Posterior vena cava (tissue), 2 donors: ENCODE measurements around the gene TNFAIP3. TPM values are rescaled to one million over a fixed set of nuclear protein-coding genes. Genes with fewer than 3 reads are reported as not detected.
A peak's percentile ranks its signal among the peaks of the same experiment; 100 is the strongest.
"Not testable (repeated sequence)": the region's sequence is repeated elsewhere in the genome, so short reads cannot be mapped to it uniquely, and the experiment has no call there.

Experiments
- DNase-seq: peaks from one replicate; pipeline ENCODE4 v3.0.0-alpha.2; 2020; ENCODE audit warnings: low spot score
- intact Hi-C, 2 donors: fragments of 100-400 bp; cut with DNase I; formaldehyde crosslinking; loops; one replicate each; pipeline versions ENCODE4 v1.14.1 to v1.14.2; 2022 to 2023
- total RNA-seq, 2 donors: library from RNA; stranded (reverse); fragmentation: NEBNext Ultra II Directional; extraction: Animal tissue kit (Norgen Biotek cat#: 25700); gene quantifications; one replicate each; pipeline ENCODE4 v1.2.1, GENCODE V29; 2021
- donor health status: DM: yes; HTN: yes; CAD: no.
- donor health status: DM: yes; HTN: yes; CAD: no.

TNFAIP3 gene
- total RNA-seq, 2 donors from 2014 or later = 19.0 to 28.6 TPM

DNA sequence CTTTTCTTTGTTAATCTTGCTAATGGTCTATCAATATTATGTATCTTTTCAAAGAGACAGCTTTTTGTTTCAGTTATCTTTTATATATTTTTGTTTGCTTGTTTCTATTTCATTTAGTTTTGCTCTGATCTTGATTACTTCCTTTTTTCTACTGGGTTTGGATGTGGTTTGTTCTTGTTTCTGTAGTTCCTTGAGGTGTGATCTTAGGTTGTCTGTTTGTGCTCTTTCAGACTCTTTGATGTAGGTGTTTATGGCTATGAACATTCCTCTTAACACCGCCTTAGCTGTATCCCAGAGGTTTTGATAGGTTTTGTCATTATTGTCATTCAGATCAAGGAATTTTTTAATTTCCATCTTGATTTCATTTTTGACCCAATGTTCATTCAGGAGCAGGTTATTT lies 26.8 kb upstream of the TNFAIP3 start:
- DNase-seq = no peak
- intact Hi-C loops = no loop called here

GRCh38 chr6:137843211-137843610 lies 23.8 kb upstream of the TNFAIP3 start:
- intact Hi-C loops = no loop called here
- no peak for DNase-seq

DNA sequence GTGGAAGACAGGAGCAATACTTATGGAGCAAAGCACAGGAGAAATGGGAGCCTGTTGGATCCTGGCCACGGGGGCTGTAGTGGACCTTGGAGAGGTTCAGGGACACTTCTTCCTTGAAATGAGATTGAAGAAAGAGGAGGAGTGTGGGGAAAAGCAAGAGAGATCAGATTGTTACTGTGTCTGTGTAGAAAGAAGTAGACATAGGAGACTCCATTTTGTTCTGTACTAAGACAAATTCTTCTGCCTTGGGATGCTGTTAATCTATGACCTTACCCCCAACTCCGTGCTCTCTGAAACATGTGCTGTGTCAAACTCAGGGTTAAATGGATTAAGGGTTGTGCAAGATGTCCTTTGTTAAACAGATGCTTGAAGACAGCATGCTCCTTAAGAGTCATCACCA lies 22.7 kb upstream of the TNFAIP3 start:
- DNase-seq, intact Hi-C loops: not testable (repeated sequence)

DNA sequence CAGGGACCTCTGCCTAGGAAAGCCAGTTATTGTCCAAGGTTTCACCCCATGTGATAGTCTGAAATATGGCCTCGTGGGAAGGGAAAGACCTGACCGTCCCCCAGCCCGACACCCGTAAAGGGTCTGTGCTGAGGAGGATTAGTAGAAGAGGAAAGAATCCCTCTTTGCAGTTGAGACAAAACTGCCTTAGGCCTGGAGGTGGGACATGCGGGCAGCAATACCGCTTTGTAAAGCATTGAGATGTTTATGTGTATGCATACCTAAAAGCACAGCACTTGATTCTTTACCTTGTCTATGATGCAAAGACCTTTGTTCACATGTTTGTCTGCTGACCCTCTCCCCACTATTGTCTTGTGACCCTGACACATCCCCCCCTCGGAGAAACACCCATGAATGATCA lies 22.3 kb upstream of the TNFAIP3 start:
- intact Hi-C loops, DNase-seq: not testable (repeated sequence)

DNA sequence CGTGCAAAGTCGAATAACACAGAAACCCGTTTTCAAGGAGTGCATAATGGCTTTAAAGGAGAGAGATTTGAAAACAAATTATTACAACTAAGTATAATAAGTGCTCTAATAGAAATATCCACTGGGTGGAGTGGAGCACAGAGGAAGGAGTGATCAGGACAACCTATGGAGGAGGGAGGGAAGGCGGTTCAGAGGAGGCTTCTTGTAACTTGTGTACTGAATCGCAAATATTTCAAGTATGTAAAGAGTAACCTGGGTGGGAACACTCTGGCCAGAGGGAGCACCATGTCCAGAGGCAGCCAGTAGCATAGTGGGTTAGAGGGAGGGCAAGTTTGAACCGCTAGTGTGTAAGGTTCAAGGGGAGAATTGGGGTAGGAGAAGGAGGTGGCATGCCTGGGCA lies 21.6 kb upstream of the TNFAIP3 start:
- no peak for DNase-seq
- intact Hi-C loops = no loop called here

GRCh38 chr6:137846274-137846673 lies 20.8 kb upstream of the TNFAIP3 start:
- intact Hi-C loops = no loop called here
- no peak for DNase-seq

DNA sequence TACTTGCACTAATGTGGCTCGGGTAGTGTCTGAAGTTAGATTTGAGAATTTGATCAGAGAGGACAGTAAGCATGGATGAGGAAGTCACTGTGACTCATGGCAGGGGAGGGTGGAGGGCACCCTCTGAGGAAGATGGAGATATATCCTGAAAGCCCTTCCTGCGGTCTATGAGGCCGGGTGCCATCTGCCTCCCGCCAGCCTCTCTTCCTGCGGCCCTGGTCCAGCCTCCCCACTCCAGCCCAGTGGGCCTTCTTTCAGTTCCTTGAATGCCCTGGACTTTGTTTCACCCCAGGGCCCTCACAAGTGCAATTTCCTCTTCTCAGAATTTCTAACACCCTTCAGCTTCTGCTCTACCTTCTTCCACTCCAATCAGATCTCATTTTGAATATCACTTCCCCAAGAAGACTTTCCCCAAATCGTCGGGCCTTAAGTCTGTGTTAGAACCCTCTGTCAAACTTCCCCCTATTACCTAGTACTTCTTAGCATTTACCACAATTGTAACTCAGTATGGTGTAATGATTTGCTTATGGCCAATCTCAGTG lies 20.2 kb upstream of the TNFAIP3 start:
- intact Hi-C loops = no loop called here
- DNase-seq = peak; percentile 90

GRCh38 chr6:137847748-137848147 lies 19.3 kb upstream of the TNFAIP3 start:
- DNase-seq = no peak
- intact Hi-C loops = no loop called here

- intact Hi-C loops = no loop called here
- no peak for DNase-seq
These were observed 18.4 kb upstream of the TNFAIP3 start for GRCh38 chr6:137848672-137849071.

GRCh38 chr6:137849181-137849980 lies 17.7 kb upstream of the TNFAIP3 start:
- intact Hi-C loops = no loop called here
- DNase-seq = no peak

- intact Hi-C loops = no loop called here
These were observed 16.9 kb upstream of the TNFAIP3 start for GRCh38 chr6:137849981-137850714.

DNA sequence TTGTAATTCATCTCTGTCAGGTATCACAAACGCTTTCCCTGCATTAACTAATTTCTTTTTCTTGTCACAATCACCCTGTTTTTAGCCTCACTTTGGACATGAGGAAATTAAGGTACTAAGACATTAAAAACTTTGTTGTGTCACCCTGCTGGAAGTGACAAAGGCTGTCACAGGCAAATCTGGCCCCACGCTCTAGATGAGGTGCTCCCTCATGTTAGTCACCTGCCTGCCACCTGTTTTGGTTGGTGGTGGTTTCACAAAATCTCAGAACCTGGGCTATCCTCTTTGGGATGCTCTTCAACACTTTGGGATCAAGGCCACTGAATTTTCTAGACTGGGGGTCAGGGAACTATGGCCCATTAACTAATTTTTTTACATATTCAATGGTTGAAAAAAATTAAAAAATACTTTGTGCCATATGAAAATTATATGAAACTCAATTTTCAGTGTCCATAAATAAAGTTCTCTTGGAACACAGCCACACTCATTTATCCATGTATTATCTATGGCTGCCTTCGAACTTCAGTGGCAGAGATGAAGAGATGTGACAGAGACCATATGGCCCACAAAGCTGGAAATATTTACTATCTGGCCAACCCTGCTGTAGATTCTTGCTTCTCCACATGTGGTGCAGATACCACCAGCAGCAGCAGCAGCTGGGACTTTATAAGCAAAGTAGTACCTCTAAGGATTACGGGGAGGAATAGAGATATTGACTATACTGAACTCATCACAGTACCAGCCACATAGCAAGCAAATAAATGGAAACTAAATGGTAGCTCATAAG lies 16.1 kb upstream of the TNFAIP3 start:
- no peak for DNase-seq
- intact Hi-C loops = no loop called here

More at GRCh38 chr6:137849981-137850714, 16.9 kb upstream of the TNFAIP3 start:
- DNase-seq = no peak

DNA sequence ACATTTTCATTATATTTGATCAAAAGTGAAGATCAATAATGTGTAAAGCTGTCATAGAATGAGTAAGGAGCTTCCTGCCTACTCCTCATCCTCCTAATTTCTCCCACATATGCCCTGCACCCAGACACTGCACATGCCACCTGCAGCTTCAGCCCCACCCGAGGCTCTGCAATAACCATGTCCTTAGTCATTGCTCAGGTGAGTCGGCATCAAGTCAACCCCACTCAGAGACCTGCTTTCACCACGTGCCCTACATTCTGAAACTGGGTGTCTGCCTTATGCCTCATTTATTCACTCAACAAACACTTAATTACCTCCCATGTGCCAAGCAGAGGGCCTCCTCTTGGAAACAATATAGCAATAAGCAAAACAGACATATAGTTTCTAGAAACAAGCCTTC lies 15.4 kb upstream of the TNFAIP3 start:
- intact Hi-C loops = no loop called here
- DNase-seq = no peak

DNA sequence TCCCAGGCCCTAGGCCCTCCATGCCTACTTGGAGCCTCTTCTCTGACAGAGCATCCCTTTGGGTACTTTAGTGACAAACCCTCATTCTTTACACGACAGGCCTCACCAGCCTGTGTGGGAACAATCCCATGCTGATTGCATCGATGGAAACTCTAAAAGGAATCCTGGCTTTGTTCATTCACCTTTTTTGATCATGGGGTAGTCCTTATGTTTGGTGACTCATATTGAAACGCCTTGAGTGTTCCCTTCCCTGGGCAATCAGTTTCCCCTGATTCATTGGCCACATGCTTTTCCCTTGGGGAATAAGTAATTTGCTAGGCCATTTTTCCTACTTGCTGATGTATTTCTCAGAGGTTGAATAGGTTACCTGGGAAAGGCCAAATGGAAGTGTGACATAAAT lies 14.7 kb upstream of the TNFAIP3 start:
- DNase-seq = no peak
- intact Hi-C loops = no loop called here

- intact Hi-C loops = no loop called here
These were observed 14.2 kb upstream of the TNFAIP3 start for GRCh38 chr6:137852811-137853210.

GRCh38 chr6:137853569-137854213 lies 13.4 kb upstream of the TNFAIP3 start:
- intact Hi-C loops = no loop called here
- DNase-seq = no peak

More at GRCh38 chr6:137852811-137853210, 14.2 kb upstream of the TNFAIP3 start:
- DNase-seq = no peak

GRCh38 chr6:137856138-137856898 lies 10.7 kb upstream of the TNFAIP3 start:
- intact Hi-C loops = no loop called here
- DNase-seq = no peak

GRCh38 chr6:137859025-137859424 lies 8.0 kb upstream of the TNFAIP3 start:
- DNase-seq = no peak
- intact Hi-C loops = no loop called here
